Natural killer cell (primary cell): ENCODE data around the gene PRUNE1. TPM values are rescaled to one million over a fixed set of nuclear protein-coding genes. Genes with fewer than 3 reads are reported as not detected.

ENCODE experiments used
- ATAC-seq, 3 donors: fragments of 150-1000 bp in 2 of 3; fragments of 200-7000 bp in 1 of 3; cut with Tn5 transposase; 1 replicate in 1 of 3; 2 replicates in 2 of 3; pipeline ENCODE4 v1.10.0; 2021; ENCODE audit warnings: mild to moderate bottlenecking in 2 of 3, moderate library complexity in 2 of 3
- DNase-seq, 2 donors: peaks; one replicate each; pipeline versions ENCODE4 v3.0.0 to v3.0.0-alpha.2; 2013 to 2021; ENCODE audit warnings: mixed read lengths in 1 of 2
- H3K27ac ChIP-seq: one replicate; pipeline ENCODE4 v1.5.1; 2013; ENCODE audit warnings: mild to moderate bottlenecking, low read length
- H3K27me3 ChIP-seq: one replicate; pipeline ENCODE4 v1.6.1; 2013; ENCODE audit warnings: low read length; ENCODE audit not compliant: control insufficient read depth, insufficient read depth
- H3K36me3 ChIP-seq: one replicate; pipeline ENCODE4 v1.6.1; 2013; ENCODE audit warnings: low read length; ENCODE audit not compliant: control insufficient read depth, insufficient read depth
- H3K4me1 ChIP-seq: one replicate; pipeline ENCODE4 v1.6.1; 2013; ENCODE audit warnings: low read length; ENCODE audit not compliant: control insufficient read depth, insufficient read depth
- H3K4me3 ChIP-seq: one replicate; pipeline ENCODE4 v1.5.1; 2013; ENCODE audit warnings: low read length
- H3K9me3 ChIP-seq: one replicate; pipeline ENCODE4 v1.6.1; 2013; ENCODE audit warnings: low read length; ENCODE audit not compliant: control insufficient read depth, insufficient read depth
- H3K27ac Mint-ChIP-seq, 2 donors: one replicate each; pipeline ENCODE4 v1.8.0; 2022; ENCODE audit warnings: mild to moderate bottlenecking in 2 of 2, mixed read lengths in 2 of 2, moderate library complexity in 1 of 2
- H3K27me3 Mint-ChIP-seq, 2 donors: one replicate each; pipeline ENCODE4 v1.8.0; 2022; ENCODE audit warnings: low read depth in 2 of 2, mixed read lengths in 2 of 2
- H3K36me3 Mint-ChIP-seq: one replicate; pipeline ENCODE4 v1.8.0; 2022; ENCODE audit warnings: mixed read lengths
- H3K4me1 Mint-ChIP-seq, 2 donors: one replicate each; pipeline ENCODE4 v1.8.0; 2022; ENCODE audit warnings: mixed read lengths in 2 of 2
- H3K4me3 Mint-ChIP-seq: one replicate; pipeline ENCODE4 v1.8.0; 2022; ENCODE audit warnings: mild to moderate bottlenecking, moderate library complexity, mixed read lengths
- H3K9me3 Mint-ChIP-seq, 2 donors: one replicate each; pipeline ENCODE4 v1.8.0; 2022; ENCODE audit warnings: mixed read lengths in 2 of 2
- WGBS: methylation state at CpG from one replicate; pipeline ENCODE4 v1.1.7; 2013; ENCODE audit warnings: missing lambda C conversion rate; ENCODE audit not compliant: insufficient coverage; 5-methylcytosine and 5-hydroxymethylcytosine counted together
- intact Hi-C: fragments of 100-400 bp; cut with micrococcal nuclease; formaldehyde crosslinking; loops from one replicate; pipeline ENCODE4 v1.14.2; 2022
- total RNA-seq, 4 donors: library from RNA; stranded (reverse); fragments of 120-200 nt in 1 of 4; gene quantifications; one replicate each; pipeline versions ENCODE4 v1.2.3 to v1.2.4, GENCODE V29; 2013 to 2022
- TF ChIP-seq, protein P1 (sequence below): fragments of 200-600 bp; IDR thresholded peaks from one replicate; pipeline ENCODE4 v1.8.0; 2022; ENCODE audit warnings: antibody characterized with exemption

The PRUNE1 gene
- total RNA-seq, 3 donors from 2014 or later (not counting 1 experiment from before 2014, with no cell fraction given) = 11.4 to 14.1 (median 13.5) TPM

DNA sequence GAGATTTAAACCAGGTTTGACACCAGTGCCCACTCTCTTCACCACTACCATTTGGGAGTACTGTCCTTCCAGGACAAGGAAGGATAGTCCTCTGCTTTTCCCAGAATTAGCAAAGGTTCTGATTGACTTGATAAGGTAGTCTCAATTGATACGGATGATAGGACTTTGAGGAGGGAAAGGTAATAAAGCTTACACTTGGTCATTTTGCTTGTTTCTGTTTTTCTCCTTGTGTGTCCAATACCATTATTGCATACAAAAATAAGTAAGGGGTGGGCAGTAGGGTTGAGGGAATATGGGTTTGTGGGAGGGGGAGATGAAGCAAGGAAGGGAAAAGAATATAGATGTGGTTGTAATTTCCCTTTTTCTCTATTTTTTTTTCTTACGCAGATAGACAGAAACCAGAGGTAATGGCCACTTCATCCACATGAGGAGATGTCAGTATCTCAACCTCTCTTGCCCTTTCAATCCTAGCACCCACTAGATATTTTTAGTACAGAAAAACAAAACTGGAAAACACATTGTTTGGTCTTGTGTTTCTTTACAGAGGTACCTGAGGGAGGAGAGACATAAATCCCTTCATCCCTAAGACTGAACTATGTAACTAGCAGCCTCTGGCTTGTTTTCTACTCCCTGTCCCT lies 41.9 kb downstream of the PRUNE1 start:
- TF ChIP-seq, protein P1, sequence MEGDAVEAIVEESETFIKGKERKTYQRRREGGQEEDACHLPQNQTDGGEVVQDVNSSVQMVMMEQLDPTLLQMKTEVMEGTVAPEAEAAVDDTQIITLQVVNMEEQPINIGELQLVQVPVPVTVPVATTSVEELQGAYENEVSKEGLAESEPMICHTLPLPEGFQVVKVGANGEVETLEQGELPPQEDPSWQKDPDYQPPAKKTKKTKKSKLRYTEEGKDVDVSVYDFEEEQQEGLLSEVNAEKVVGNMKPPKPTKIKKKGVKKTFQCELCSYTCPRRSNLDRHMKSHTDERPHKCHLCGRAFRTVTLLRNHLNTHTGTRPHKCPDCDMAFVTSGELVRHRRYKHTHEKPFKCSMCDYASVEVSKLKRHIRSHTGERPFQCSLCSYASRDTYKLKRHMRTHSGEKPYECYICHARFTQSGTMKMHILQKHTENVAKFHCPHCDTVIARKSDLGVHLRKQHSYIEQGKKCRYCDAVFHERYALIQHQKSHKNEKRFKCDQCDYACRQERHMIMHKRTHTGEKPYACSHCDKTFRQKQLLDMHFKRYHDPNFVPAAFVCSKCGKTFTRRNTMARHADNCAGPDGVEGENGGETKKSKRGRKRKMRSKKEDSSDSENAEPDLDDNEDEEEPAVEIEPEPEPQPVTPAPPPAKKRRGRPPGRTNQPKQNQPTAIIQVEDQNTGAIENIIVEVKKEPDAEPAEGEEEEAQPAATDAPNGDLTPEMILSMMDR = no peak
- peaks cover 25% of the 10 kb centered on the region for H3K36me3 Mint-ChIP-seq
- H3K36me3 ChIP-seq = peaks cover 44% of the 10 kb centered on the region
- H3K9me3 ChIP-seq = no peaks in the 10 kb centered on the region
- no peak for ATAC-seq
- H3K4me3 ChIP-seq = no peak overlapping the region
- peak overlapping the region; percentile 19 for H3K27ac ChIP-seq
- peak overlapping the region; percentile 98 to 99 for H3K27ac Mint-ChIP-seq
- peaks cover 41% of the 10 kb centered on the region for H3K4me1 ChIP-seq
- no peak for DNase-seq
- no peaks in the 10 kb centered on the region for H3K27me3 Mint-ChIP-seq
- H3K9me3 Mint-ChIP-seq = no peaks in the 10 kb centered on the region
- no peaks in the 10 kb centered on the region for H3K27me3 ChIP-seq
- peak overlapping the region; percentile 96 for H3K4me3 Mint-ChIP-seq
- peaks cover 69 to 75% of the 10 kb centered on the region in 2 donors for H3K4me1 Mint-ChIP-seq
- no CpG with 5 or more reads among the region's 2 CpGs for WGBS
- intact Hi-C loops = no loop called here

DNA sequence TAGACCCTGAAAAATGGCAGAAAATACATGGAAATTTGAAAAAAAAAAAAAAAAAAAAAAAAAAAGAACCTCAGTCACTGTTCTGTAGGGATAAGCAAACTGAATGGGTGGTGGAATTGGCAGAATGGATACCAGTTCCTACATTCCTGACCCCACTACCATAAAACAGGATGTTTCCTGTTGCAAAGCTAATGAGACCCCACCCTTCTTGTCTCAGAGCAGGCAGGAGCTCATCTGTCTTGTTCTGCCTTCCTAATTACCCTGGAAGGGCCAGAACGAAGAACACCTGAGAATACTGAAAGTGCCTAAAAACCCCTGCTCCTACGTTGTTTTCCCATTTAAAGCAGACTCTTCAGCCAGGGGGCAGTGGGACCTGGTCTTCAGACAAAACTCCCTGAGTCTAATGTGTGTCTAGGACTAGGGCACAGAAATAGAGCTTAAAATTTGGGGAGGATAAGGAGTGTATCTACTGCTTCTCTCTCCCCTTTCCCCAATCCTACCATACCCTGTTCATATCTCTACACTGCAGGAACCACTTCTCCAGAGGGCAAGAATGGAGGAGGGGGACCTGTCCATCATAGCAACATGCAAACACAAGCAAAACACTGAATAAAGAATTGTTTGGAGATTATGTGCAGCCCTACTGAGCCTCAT lies 43.2 kb downstream of the PRUNE1 start:
- Histone ChIP-seq H3K27me3 (no peaks in the 10 kb centered on the region), H3K9me3 (no peaks in the 10 kb centered on the region), H3K36me3 (peaks cover 56% of the 10 kb centered on the region), H3K4me1 (peaks cover 54% of the 10 kb centered on the region), H3K4me3 (no peak overlapping the region), H3K27ac (peak overlapping the region; percentile 34)
- TF ChIP-seq, protein P1 = no peak
- DNase-seq (no peak), ATAC-seq (no peak)
- intact Hi-C loops = no loop called here
- H3K27me3 Mint-ChIP-seq = no peaks in the 10 kb centered on the region
- H3K36me3 Mint-ChIP-seq = peaks cover 33% of the 10 kb centered on the region
- H3K4me3 Mint-ChIP-seq = peak overlapping the region; percentile 37
- WGBS = 84% methylated on average over 2 of the region's 2 CpGs
- H3K27ac Mint-ChIP-seq = peak overlapping the region; percentile 98 to 99
- no peaks in the 10 kb centered on the region for H3K9me3 Mint-ChIP-seq
- H3K4me1 Mint-ChIP-seq = peaks cover 80% of the 10 kb centered on the region in 2 donors

DNA sequence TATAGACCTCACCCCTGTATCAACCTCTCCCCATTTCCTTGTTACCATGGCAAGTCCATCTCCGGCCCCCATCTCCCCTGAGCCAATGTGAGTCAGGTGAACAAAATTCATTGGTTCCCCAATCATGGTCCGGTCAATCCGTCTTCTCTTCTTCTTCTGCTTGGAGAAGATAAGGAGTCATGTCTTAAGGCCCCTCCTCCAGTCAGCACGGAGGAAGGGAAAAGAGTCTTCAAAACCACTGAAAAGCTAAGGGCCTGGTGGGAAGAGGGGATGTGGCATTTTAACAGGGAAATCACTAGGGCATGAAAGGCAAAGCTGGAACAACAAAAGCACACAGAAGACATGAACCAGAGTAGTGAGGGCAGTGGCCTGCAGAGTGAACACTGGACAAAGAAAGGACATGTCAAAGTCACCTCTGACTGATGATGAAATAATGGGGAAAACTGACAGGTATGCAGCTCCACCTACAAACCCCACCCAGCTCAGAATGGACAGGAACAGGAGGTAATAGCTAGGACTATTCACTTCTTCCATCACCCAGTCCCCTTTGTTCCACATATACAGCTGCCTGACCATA lies 46.8 kb downstream of the PRUNE1 start:
- Histone ChIP-seq H3K4me3 (peak overlapping the region; percentile 95), H3K4me1 (peaks cover 46% of the 10 kb centered on the region), H3K36me3 (peaks cover 60% of the 10 kb centered on the region), H3K27me3 (no peaks in the 10 kb centered on the region), H3K9me3 (no peaks in the 10 kb centered on the region), H3K27ac (peak overlapping the region; percentile 89)
- Mint-ChIP-seq H3K36me3 (peaks cover 43% of the 10 kb centered on the region), H3K9me3 (no peaks in the 10 kb centered on the region), H3K4me3 (peak overlapping the region; percentile 92), H3K27ac (peak overlapping the region; percentile 98 to 99), H3K4me1 (peaks cover 77 to 80% of the 10 kb centered on the region in 2 donors), H3K27me3 (no peaks in the 10 kb centered on the region)
- TF ChIP-seq, protein P1 = no peak
- intact Hi-C loops = loop anchor here (5.0 kb wide), 3 partner anchors 33 to 483 kb away; partner anchors contain the start of gene ZNF687
- WGBS = 78% methylated on average over 4 of the region's 4 CpGs
- no peak for ATAC-seq
- no peak for DNase-seq
